Urinary bladder (tissue), 4 donors: ENCODE measurements around the gene ARIH1. TPM values are rescaled to one million over a fixed set of nuclear protein-coding genes. Genes with fewer than 3 reads are reported as not detected.

ENCODE experiments used
- DNase-seq: peaks from one replicate; pipeline ENCODE4 v3.0.0-alpha.2; 2015; ENCODE audit errors: extremely low spot score
- H3K27ac ChIP-seq: one replicate; pipeline ENCODE4 v1.5.1; 2013; ENCODE audit warnings: low read depth, mild to moderate bottlenecking, moderate library complexity
- H3K36me3 ChIP-seq: one replicate; pipeline ENCODE4 v1.6.1; 2013; ENCODE audit warnings: mild to moderate bottlenecking, moderate library complexity; ENCODE audit not compliant: insufficient read depth
- H3K4me1 ChIP-seq: one replicate; pipeline ENCODE4 v1.6.1; 2013; ENCODE audit warnings: mild to moderate bottlenecking, moderate library complexity; ENCODE audit not compliant: insufficient read depth
- H3K4me3 ChIP-seq: one replicate; pipeline ENCODE4 v1.5.1; 2013; ENCODE audit warnings: low read depth, low read length
- WGBS: extraction: QIAGEN DNeasy Blood & Tissue Kit; methylation state at CpG from one replicate; pipeline ENCODE4 v1.1.7; 2013; 5-methylcytosine and 5-hydroxymethylcytosine counted together
- polyA plus RNA-seq: library from polyadenylated mRNA; stranded (reverse); fragments of 200-250 nt; gene quantifications from one replicate; pipeline ENCODE4 v1.2.3, GENCODE V29; 2013
- total RNA-seq: library from RNA; depleted of rRNA; stranded (reverse); fragments of >200 nt; gene quantifications from one replicate; pipeline ENCODE4 v1.2.3, GENCODE V29; 2014
- donor health status: healthy with polysubstance abuse.
- donor health status: healthy.

Gene ARIH1
- total and polyA plus RNA-seq, 2 donors, result 41.1 to 79.2 TPM

- DNase-seq, result no peak
- Histone ChIP-seq H3K36me3 (no peaks in the 10 kb centered on the region), H3K4me1 (peaks cover 3% of the 10 kb centered on the region), H3K4me3 (no peak overlapping the region), H3K27ac (no peak overlapping the region)
- 62% methylated on average over 2 of the region's 2 CpGs for WGBS
Observed at GRCh38 chr15:72493220-72493619, 19.1 kb downstream of the ARIH1 start.

GRCh38 chr15:72495007-72495406 lies 20.9 kb downstream of the ARIH1 start:
- no peak for DNase-seq
- Histone ChIP-seq H3K27ac (no peak overlapping the region), H3K36me3 (no peaks in the 10 kb centered on the region), H3K4me3 (no peak overlapping the region), H3K4me1 (peaks cover 1% of the 10 kb centered on the region)
- WGBS, result 92% methylated on average over 3 of the region's 3 CpGs

DNA sequence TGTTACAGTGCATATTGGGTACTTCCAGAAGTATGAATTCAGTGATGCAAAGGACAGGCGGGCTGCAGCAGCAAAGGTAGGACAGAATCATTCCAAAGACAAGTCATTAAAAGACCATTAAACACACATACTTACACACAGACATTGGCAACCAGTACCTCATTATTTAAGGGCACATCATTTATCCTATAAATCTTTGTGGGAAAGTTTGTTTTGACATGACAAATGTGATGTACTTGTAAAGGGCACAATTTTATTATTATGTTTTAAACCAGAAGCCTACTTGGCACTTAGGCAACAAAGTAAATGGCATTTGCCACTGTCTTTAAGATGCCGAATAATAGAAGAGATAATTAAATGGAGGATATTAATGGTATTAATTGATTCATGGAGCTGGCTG lies 22.7 kb downstream of the ARIH1 start:
- DNase-seq, result no peak
- H3K4me3 ChIP-seq, result no peak overlapping the region
- peaks cover 1% of the 10 kb centered on the region for H3K4me1 ChIP-seq
- H3K27ac ChIP-seq, result no peak overlapping the region
- no peaks in the 10 kb centered on the region for H3K36me3 ChIP-seq
- WGBS, result 85% methylated on average over 2 of the region's 2 CpGs

GRCh38 chr15:72497402-72497801 lies 23.3 kb downstream of the ARIH1 start:
- DNase-seq, result no peak
- WGBS, result 55% methylated on average over 1 of the region's 1 CpG
- Histone ChIP-seq H3K4me1 (peaks cover 1% of the 10 kb centered on the region), H3K4me3 (no peak overlapping the region), H3K36me3 (no peaks in the 10 kb centered on the region), H3K27ac (no peak overlapping the region)

DNA sequence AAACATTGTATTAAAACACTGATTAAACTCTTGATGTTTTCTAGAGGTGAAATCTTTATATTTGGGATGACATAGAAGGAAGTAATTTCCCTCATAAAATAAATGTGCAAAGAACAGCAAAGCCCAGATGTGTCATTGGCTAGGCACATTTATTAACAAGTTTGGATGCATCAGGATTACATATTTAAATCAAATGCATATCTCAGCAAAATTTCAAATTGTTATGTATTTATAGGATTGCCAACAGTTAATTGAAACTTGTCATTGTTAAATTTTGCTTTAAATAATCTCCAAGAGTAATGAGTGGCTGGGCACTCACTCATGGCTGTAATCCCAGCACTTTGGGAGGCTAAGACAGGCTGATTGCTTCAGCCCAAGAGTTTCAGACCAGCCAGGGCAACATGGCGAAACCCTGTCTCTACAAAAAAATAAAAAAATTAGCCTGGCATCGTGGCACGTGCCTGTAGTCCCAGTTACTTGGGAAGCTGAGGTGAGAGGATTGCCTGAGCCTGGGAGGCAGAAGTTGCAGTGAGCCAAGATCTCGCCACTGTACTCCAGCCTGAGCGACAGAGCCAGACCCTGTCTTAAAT lies 28.2 kb downstream of the ARIH1 start:
- Histone ChIP-seq H3K4me1 (peaks cover 2% of the 10 kb centered on the region), H3K27ac (no peak overlapping the region), H3K4me3 (no peak overlapping the region), H3K36me3 (no peaks in the 10 kb centered on the region)
- DNase-seq, result no peak
- WGBS, result 85% methylated on average over 5 of the region's 5 CpGs

DNA sequence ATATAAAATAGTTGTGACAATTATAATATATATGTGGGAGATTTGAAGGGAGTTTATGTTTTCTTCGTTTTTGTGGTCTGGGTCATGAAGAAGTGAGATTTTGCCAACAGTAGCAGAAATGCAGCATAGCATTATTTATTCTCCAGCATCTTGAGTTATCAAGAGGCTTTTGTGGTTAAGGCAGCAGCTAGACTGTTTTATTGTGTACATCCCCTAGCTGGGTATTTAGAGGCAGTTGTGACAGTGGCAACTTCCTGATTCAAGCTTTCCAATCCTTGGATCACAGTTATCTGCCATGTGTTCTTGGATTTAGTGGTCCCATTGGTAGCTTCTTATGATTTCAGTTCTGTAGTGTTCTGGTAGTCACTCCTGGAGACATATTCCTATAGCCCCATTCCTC lies 29.0 kb downstream of the ARIH1 start:
- Histone ChIP-seq H3K4me3 (no peak overlapping the region), H3K27ac (no peak overlapping the region), H3K36me3 (no peaks in the 10 kb centered on the region), H3K4me1 (peaks cover 2% of the 10 kb centered on the region)
- WGBS, result 51% methylated on average over 1 of the region's 1 CpG
- no peak for DNase-seq

DNA sequence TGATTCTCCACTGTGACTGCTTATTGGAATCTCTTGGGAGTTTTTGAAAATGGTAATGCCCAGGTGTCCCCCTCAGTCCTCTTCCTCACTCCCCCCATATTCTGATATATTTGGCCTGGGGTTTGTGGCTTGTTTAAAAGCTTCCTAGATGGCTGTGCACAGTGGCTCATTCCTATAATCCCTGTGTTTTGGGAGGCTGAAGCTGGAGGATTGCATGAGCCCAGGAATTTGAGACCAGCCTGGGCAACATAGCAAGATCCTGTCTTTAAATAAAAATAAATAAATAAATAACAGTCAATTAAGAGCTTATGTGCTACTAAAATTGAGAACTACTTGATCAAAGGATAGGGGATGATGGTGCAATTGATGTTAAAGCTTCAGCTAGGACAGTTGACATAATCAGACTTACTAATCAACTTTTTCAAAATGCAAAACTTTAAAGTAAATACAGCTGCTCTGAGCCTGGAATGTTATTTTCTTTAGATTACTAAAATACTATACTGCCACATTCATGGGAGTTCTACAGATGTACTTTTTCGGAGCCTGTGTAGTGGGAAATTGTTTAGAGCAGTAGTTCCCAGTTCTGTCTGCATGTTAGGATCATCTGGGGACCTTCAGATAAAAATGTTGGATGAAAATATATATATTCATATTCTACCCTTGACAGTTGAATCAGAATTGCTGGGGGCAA lies 33.4 kb downstream of the ARIH1 start:
- Histone ChIP-seq H3K4me1 (peaks cover 2% of the 10 kb centered on the region), H3K36me3 (no peaks in the 10 kb centered on the region), H3K4me3 (no peak overlapping the region), H3K27ac (no peak overlapping the region)
- DNase-seq, result no peak
- WGBS, result 85% methylated on average over 1 of the region's 1 CpG

DNA sequence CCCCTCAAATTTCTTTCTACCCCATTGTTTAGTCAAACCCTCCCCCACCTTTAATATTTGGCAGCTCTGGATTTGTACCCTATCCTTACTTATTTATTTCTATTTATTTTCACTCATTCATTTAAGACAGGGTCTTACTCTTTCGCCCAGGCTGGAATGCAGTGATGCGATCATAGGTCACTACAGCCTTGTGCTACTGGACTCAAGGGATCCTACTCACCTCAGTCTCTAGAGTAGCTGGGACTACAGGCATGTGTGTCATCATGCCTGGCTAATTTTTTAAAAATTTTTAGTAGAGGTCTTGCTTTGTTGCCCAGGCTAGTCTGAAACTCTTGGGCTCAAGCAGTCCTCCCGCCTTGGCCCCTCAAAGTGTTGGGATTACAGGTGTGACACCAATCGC lies 35.4 kb downstream of the ARIH1 start:
- Histone ChIP-seq H3K4me3 (no peak overlapping the region), H3K27ac (no peak overlapping the region), H3K36me3 (no peaks in the 10 kb centered on the region), H3K4me1 (no peaks in the 10 kb centered on the region)
- 96% methylated on average over 4 of the region's 4 CpGs for WGBS
- DNase-seq, result no peak

DNA sequence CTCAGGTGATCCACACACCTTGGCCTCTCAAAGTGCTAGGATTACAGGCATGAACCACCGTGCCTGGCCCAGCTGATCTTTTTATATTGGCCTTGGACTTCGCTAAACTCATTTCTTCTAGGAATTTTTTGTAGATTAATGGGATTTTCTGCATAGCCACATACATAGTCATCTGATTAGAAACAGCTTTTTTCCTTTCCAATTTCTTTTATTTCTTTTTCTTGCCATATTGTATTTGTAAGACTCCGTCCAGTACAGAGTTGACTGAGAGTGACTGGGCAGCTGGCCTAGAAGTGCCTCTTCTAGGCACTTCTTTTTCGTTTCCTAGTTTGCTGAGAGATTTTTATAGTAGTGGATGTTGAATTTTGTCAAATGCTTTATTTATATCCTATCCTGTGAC lies 37.4 kb downstream of the ARIH1 start:
- H3K4me3 ChIP-seq, result no peak overlapping the region
- no peak for DNase-seq
- H3K4me1 ChIP-seq, result no peaks in the 10 kb centered on the region
- H3K27ac ChIP-seq, result no peak overlapping the region
- 69% methylated on average over 4 of the region's 4 CpGs for WGBS
- no peaks in the 10 kb centered on the region for H3K36me3 ChIP-seq

DNA sequence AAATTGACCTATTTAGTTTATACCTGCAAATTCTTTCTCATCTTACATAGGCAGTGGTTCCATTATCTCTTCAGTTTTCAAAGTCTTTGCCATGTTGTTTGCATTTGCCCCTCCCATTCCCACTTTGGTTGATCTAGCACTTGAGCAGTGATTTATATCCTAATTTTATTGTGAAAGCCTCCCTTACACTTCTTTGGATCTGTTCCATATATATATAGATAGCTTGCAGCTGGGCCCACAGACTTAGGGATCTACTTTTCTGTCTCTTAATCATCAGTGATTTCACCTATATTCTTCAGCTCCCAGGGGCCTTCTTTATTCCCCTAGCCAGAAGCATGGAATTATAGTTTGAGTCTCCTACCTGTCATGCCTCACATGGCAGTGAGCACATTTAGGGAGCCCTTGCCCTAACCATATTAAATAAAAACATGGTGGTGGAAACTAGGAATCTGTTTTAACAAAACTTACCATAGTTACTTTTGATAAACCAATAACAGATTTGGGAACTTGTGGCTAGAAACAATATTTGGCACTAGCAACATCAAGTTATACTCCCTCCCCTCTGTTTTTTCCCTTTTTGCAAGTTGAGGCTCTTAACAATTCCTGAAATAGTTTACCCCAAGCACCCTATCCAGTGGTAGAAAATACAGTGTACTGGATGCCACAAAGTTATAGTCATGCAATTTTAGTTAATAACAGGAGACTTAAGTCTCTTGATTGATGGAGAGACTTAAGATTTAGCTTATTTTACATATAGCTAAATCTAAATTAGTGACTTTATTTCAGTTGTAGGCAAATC lies 41.7 kb downstream of the ARIH1 start:
- no peaks in the 10 kb centered on the region for H3K4me1 ChIP-seq
- no peak overlapping the region for H3K4me3 ChIP-seq
- DNase-seq, result no peak
- H3K36me3 ChIP-seq, result no peaks in the 10 kb centered on the region
- no peak overlapping the region for H3K27ac ChIP-seq

DNA sequence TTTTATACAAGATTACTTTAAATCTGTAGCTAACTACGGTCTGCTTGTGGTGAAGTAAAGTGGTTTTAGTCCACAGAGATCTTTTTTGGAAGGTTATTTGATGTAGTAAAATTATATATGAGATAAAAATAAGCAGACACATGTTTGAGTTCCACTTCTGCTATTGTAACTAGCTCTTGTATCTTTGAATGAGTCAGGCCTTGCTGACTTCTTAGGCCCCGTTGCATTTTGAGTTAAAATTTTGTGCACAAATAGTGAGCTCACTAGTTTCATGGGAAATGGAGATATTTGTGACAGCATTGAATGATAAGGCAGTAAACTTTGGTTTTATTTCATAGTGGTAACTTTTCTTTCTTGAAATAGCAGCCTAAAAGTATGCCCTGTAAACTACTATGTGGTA lies 42.6 kb downstream of the ARIH1 start:
- Histone ChIP-seq H3K4me1 (no peaks in the 10 kb centered on the region), H3K4me3 (no peak overlapping the region), H3K36me3 (no peaks in the 10 kb centered on the region), H3K27ac (no peak overlapping the region)
- no peak for DNase-seq
- WGBS, result 51% methylated on average over 2 of the region's 2 CpGs

DNA sequence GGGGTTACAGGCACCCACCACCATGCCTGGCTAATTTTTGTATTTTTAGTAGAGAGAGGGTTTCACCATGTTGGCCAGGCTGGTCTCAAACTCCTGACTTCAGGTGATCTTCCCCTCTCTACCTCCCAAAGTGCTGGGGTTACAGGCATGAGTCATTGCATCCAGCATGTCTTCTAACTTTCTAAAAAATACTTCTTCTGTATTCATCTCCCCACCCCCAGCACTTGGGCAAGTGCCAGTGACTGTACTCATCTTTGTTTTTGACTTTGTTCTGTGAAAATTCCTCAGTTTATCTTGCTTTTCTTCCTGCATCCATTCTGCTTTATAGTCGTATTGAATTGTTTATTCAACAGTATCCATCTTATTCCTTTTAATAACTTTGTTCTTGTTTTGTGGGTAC lies 47.6 kb downstream of the ARIH1 start:
- DNase-seq, result no peak
- Histone ChIP-seq H3K4me1 (no peaks in the 10 kb centered on the region), H3K27ac (no peak overlapping the region), H3K4me3 (no peak overlapping the region), H3K36me3 (no peaks in the 10 kb centered on the region)
- WGBS, result 62% methylated on average over 1 of the region's 1 CpG

DNA sequence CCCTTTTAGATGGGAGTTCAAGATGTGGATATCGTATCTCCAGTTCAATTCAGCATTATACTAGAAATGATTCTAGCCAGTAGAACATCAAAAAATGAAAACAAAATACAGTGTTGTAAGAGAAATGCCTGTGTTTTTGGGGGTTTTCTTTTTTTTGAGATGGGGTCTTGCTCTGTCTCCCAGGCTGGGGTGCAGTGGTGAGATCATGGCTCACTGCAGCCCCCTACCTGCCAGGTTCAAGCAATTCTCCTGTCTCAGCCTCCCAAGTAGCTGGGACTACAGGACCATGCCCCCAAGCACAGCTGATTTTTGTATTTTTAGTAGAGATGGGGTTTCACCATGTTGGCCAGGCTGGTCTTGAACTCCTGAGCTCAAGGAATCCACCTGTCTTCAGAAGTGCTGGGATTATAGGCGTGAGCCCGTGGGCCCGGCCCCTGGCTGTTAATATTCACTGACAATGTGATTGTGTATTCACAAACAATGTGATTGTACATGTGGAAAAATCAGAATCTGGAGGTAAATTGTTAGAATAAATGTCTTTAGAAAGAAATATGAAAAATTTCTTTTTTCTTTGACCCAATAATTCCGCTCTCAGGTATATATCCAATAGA lies 59.0 kb downstream of the ARIH1 start:
- WGBS, result 98% methylated on average over 5 of the region's 5 CpGs
- H3K4me3 ChIP-seq, result no peak overlapping the region
- no peak for DNase-seq
- H3K4me1 ChIP-seq, result no peaks in the 10 kb centered on the region
- H3K27ac ChIP-seq, result no peak overlapping the region
- H3K36me3 ChIP-seq, result no peaks in the 10 kb centered on the region

DNA sequence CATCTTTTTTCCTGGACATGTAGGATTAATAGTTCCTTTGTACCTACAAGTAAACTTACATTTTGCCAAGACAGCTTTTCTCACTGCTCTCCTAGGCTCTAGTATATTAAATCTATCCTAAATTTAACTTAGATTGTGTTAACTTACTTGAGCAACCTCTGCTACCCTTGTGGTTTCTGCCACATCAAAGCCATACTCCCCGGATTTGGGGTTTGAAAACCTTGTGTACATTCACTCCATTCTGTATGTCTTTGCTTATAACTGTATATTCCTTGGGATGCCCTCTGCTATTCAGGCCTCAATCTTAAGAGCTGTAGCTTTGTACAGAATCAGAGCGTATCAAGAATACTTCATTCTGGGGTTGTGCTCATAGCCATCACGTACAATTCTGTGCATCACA lies 60.4 kb downstream of the ARIH1 start:
- no peak for DNase-seq
- WGBS, result 91% methylated on average over 3 of the region's 3 CpGs
- no peak overlapping the region for H3K4me3 ChIP-seq
- H3K36me3 ChIP-seq, result no peaks in the 10 kb centered on the region
- H3K4me1 ChIP-seq, result no peaks in the 10 kb centered on the region
- no peak overlapping the region for H3K27ac ChIP-seq
